MG63 (cell line): Measurements from ENCODE around the gene ZBTB32. TPM values are rescaled to one million over a fixed set of nuclear protein-coding genes. Genes with fewer than 3 reads are reported as not detected.

Experiments
- DNase-seq: peaks from one replicate; pipeline ENCODE4 v3.0.0-alpha.2; 2020
- H3K27me3 ChIP-seq: fragments of 250-450 bp; sonication (Bioruptor Pico); 2 replicates; pipeline ENCODE4 v1.5.1; 2020; ENCODE audit warnings: mild to moderate bottlenecking, moderate library complexity
- H3K36me3 ChIP-seq: fragments of 250-450 bp; sonication (Bioruptor Pico); 2 replicates; pipeline ENCODE4 v1.5.1; 2020; ENCODE audit warnings: mild to moderate bottlenecking, moderate library complexity
- H3K4me3 ChIP-seq: fragments of 250-450 bp; sonication (Bioruptor Pico); 2 replicates; pipeline ENCODE4 v1.5.1; 2020; ENCODE audit warnings: mild to moderate bottlenecking, moderate library complexity
- H3K9me3 ChIP-seq: fragments of 250-450 bp; sonication (Bioruptor Pico); 2 replicates; pipeline ENCODE4 v1.5.1; 2020; ENCODE audit warnings: mild to moderate bottlenecking, moderate library complexity
- total RNA-seq: library from RNA; depleted of rRNA; stranded (reverse); fragments of >200 nt; shearing (Covaris generic); gene quantifications from 2 replicates; pipeline ENCODE4 v1.2.3, GENCODE V29; 2014; ENCODE audit warnings: low replicate concordance

Gene ZBTB32
- total RNA-seq, 1 experiment from 2014 or later: not detected

GRCh38 chr19:35752746-35753350 lies 48.5 kb downstream of the ZBTB32 start:
- H3K36me3 ChIP-seq: peaks cover 30% of the 10 kb centered on the region
- H3K4me3 ChIP-seq: no peak overlapping the region
- no peaks in the 10 kb centered on the region for H3K9me3 ChIP-seq
- no peak for DNase-seq
- H3K27me3 ChIP-seq: no peaks in the 10 kb centered on the region

DNA sequence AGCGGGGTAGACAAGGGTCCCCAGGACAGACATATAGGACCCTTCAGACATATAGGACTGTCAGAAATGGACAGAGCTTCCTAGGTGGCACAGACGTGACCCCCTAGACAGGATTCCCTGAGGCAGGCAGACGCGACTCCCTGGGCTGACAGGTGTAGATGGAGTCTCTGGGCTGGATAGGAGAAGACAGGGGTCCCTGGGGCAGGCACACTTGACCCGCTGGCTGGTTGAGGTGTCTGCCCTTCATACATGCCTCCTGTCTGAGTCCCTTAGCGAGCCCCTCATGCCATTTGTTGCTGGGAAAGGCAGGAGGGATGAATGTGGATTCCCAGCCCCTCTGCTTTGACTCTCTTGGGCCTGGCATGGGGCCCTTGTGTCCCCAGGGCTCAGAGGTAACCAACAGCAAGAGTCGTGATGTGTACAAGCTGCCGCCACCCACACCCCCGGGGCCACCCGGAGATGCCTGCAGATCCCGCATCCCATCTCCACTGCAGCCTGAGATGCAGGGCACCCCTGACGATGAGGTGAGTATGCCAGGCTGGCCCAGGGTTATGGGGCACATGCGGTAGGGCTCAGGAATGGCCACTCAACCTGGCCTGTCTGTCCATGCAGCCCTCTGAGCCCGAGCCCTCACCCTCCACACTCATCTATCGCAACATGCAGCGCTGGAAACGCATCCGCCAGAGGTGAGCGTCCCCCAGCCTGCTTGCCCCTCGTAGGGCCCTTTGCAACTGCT lies 49.4 kb downstream of the ZBTB32 start:
- Histone ChIP-seq H3K27me3 (no peaks in the 10 kb centered on the region), H3K4me3 (no peak overlapping the region), H3K36me3 (peaks cover 32% of the 10 kb centered on the region), H3K9me3 (no peaks in the 10 kb centered on the region)
- no peak for DNase-seq

DNA sequence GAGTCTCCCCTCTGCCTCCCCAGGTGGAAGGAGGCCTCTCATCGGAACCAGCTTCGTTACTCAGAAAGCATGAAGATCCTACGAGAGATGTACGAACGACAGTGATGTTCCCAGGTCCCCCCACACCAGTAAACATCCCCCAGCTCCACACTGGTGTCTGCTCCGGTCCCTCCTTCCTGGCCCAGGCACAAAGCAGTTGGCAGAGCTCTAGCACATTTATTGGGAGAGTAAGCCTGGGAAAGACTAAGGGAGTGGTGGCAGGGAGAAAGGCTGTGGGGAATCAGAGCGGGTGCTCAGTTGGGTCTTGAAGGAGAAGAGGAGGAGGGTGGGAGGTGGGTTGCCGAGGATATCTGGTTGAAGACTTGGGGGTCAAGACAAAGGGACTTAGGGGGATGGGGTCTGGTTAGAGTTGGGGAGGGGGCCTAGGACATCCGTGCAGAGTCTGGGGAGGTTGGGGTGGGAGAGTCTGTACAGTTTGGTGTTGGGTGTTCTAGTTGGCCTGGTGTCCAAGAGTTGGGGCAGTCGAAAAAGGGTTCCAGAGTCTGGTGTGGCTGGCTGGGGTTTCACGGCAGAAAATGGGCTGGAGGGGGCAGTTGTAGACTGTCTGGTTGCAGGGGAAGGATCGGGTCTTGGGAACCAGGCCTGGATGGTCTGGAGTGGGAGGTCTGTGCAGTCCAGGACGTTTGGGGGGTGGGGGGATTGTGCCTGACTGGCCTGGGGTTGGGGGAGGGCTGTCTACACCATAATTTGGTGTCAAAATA lies 50.2 kb downstream of the ZBTB32 start:
- no peaks in the 10 kb centered on the region for H3K27me3 ChIP-seq
- DNase-seq: no peak
- H3K4me3 ChIP-seq: no peak overlapping the region
- H3K9me3 ChIP-seq: no peaks in the 10 kb centered on the region
- peaks cover 39% of the 10 kb centered on the region for H3K36me3 ChIP-seq

DNA sequence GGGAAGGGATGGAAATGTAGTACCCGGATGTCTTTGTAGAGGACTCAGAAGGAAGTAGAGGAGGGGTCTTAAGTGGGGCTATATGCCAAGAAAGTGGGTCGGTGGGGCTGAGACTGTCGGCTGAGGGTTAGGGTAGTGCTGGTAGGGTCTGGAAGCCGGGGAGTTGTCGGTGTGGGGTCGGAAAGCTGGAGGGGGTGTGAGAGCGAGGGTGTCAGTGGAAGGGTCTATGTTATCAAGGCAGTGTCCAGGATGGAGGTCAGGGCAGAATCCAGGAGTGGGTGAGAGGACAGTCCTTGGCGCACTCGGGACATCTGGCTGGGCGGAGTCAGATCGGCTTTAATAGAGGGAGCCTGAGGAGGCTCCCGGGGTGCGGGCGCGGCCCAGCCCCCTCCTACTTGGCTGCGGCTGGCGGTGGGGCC lies 50.8 kb downstream of the ZBTB32 start:
- DNase-seq: no peak
- no peak overlapping the region for H3K4me3 ChIP-seq
- no peaks in the 10 kb centered on the region for H3K27me3 ChIP-seq
- H3K36me3 ChIP-seq: peaks cover 45% of the 10 kb centered on the region
- no peaks in the 10 kb centered on the region for H3K9me3 ChIP-seq

- H3K36me3 ChIP-seq: peaks cover 51% of the 10 kb centered on the region
- H3K27me3 ChIP-seq: no peaks in the 10 kb centered on the region
- no peaks in the 10 kb centered on the region for H3K9me3 ChIP-seq
- H3K4me3 ChIP-seq: no peak overlapping the region
- no peak for DNase-seq
Measured at GRCh38 chr19:35755550-35756376, 51.4 kb downstream of the ZBTB32 start.

GRCh38 chr19:35756377-35757230 lies 52.2 kb downstream of the ZBTB32 start, which contains the start of gene HSPB6:
TSS of gene HSPB6 (minus strand) at chr19:35757029. CDS start at chr19:35757008, 21 bp downstream.
- H3K27me3 ChIP-seq: no peaks in the 10 kb centered on the region
- no peaks in the 10 kb centered on the region for H3K9me3 ChIP-seq
- H3K36me3 ChIP-seq: peaks cover 53% of the 10 kb centered on the region
- peak; percentile 53 for DNase-seq
- H3K4me3 ChIP-seq: peak within 1 kb of the TSS; percentile 93

DNA sequence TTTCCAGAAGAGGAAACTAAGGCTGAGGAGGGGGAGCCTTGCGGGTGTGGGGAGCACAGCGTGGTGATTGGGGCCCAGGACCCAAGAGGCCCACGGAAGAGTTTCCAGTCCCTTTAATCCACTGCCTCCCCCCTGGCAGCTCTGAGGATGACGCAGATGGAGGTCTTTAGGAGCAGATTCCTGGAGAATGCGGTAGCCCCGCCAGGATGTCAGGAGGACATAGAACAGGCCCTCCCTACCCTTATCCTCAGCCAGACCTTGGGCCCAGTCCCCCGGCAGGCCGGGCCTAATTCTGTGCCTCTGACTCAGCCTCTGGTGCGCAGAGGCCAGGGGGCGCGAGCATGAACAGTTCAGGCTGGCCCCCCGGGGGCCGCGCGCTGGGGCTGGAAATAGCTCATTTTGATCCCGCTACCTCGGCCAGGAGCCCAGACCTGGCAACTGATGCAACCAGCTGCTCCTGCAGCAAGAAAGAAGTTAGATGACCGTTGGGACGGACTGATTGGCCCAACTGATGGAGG lies 52.9 kb downstream of the ZBTB32 start:
- Histone ChIP-seq H3K27me3 (no peaks in the 10 kb centered on the region), H3K4me3 (peak overlapping the region; percentile 93), H3K36me3 (peaks cover 55% of the 10 kb centered on the region), H3K9me3 (no peaks in the 10 kb centered on the region)
- DNase-seq: peak; percentile 99

DNA sequence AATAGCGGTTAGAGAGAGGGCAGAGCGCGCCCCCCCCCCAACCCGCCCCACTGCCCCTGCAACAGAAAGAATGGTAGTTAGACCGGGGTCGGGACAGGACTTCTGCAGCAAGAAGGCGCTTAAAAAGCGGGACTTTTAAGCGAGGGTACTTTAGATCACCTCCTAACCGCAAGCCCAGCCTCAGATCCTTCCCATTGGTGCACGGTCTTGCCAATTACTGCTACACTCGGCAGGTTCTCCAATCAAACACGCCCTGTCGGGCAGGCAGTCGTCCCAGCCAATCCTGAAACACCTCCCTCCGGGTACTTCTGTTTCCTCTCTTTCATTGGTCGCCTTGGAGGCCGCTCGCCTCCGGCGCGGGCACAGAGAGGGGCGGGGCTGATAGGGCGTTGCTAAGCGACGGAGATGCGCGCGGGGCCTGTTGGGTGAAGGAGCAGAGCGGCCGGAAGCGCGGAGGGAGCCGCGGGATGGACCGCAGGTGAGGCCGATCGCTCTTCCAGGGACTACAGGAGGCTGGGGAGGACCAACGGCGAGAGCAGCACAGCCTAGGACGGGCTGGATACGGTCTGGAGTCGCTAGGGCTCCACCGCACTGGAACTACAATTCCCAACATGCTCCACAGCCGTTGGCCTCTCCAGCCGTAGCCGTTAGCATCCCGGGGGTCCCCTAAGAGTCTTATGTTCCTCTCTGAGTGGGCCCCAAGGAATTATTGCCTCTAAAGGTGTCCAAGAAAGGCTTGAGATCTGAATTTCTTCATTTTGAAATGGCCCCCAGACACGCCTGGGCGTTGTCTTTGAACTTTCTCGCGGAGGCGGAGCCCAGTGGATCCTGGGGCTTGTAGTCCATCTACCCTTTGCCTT lies 53.6 kb downstream of the ZBTB32 start, which contains the start of gene PROSER3:
PROSER3 (plus strand) TSS at position 428 of the 860 bp plus-strand sequence; CDS start at position 468, 40 bp downstream.
- Histone ChIP-seq H3K4me3 (peak within 1 kb of the TSS; percentile 93), H3K36me3 (peaks cover 50% of the 10 kb centered on the region), H3K27me3 (no peaks in the 10 kb centered on the region), H3K9me3 (no peaks in the 10 kb centered on the region)
- DNase-seq: peak; percentile 100

- no peak for DNase-seq
- Histone ChIP-seq H3K4me3 (no peak overlapping the region; the same call in 1 of the 2 replicates), H3K36me3 (peaks cover 45% of the 10 kb centered on the region), H3K9me3 (no peaks in the 10 kb centered on the region), H3K27me3 (no peaks in the 10 kb centered on the region)
Measured at GRCh38 chr19:35759697-35760096, 55.3 kb downstream of the ZBTB32 start.

GRCh38 chr19:35760711-35761349 lies 56.5 kb downstream of the ZBTB32 start:
- Histone ChIP-seq H3K9me3 (no peaks in the 10 kb centered on the region), H3K4me3 (no peak overlapping the region), H3K27me3 (no peaks in the 10 kb centered on the region), H3K36me3 (peaks cover 55% of the 10 kb centered on the region)
- peak; percentile 19 for DNase-seq

DNA sequence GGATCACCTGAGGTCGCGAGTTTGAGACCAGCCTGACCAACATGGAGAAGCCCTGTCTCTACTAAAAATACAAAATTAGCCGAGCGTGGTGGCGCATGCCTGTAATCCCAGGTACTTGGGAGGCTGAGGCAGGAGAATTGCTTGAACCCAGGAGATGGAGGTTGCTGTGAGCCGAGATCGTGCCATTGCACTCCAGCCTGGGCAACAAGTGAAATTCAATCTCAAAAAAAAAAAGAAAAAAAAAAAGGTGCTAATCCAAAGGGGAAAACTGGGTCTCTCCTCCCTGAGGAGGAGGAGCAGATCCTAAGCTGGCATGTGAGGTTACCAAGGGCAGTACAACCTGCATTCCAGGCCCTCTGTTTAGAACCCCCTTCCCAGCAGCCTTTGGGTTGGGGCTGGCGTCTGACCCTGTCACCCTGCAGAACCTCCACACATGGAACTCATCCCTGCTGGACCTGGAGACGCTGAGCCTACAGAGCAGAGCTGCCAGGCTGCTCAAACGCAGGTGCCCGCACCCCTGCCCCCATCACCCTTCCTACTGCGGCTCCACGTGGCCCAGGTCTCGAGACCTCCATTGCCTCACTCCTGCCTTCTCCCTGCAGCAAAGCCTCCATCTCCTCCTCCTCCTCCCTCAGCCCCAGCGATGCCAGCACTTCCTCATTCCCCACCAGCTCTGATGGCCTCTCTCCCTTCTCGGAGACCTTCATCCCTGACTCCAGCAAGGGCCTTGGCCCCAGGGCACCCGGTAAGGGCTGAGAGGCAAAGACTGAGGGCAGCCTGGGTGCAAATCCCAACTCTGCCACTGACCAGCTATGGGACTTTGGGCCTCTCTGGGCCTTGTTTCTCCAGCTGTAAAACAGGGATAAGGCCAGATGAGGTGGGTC lies 60.3 kb downstream of the ZBTB32 start:
- Histone ChIP-seq H3K36me3 (peaks cover 60% of the 10 kb centered on the region), H3K9me3 (no peaks in the 10 kb centered on the region), H3K4me3 (no peak overlapping the region), H3K27me3 (no peaks in the 10 kb centered on the region)
- no peak for DNase-seq
